Liver (tissue), 9 donors: ENCODE measurements around the gene MAFG. TPM values are rescaled to one million over a fixed set of nuclear protein-coding genes. Genes with fewer than 3 reads are reported as not detected.

Source experiments
- DNase-seq: peaks from one replicate; pipeline ENCODE4 v3.0.0-alpha.2; 2017; ENCODE audit warnings: low spot score
- H3K27ac ChIP-seq, 2 donors: one replicate each; pipeline ENCODE4 v1.7.0; 2013; ENCODE audit warnings: inconsistent platforms in 2 of 2, low read length in 2 of 2, control low read depth in 1 of 2, low read depth in 1 of 2, mild to moderate bottlenecking in 1 of 2
- H3K27me3 ChIP-seq, 4 donors: one replicate each; pipeline versions ENCODE4 v1.6.1 to v1.7.0; 2013; ENCODE audit warnings: low read length in 3 of 4, inconsistent platforms in 1 of 4, mild to moderate bottlenecking in 1 of 4, moderate library complexity in 1 of 4; ENCODE audit not compliant: control insufficient read depth in 4 of 4, insufficient read depth in 4 of 4
- H3K36me3 ChIP-seq, 4 donors: one replicate each; pipeline versions ENCODE4 v1.6.1 to v1.7.0; 2013; ENCODE audit warnings: low read length in 3 of 4, mild to moderate bottlenecking in 3 of 4, low read depth in 1 of 4, moderate library complexity in 1 of 4; ENCODE audit not compliant: control insufficient read depth in 4 of 4, insufficient read depth in 3 of 4
- H3K4me1 ChIP-seq, 4 donors: one replicate each; pipeline versions ENCODE4 v1.6.1 to v1.7.0; 2013; ENCODE audit warnings: low read length in 3 of 4, mild to moderate bottlenecking in 3 of 4, moderate library complexity in 1 of 4; ENCODE audit not compliant: control insufficient read depth in 4 of 4, insufficient read depth in 4 of 4
- H3K4me3 ChIP-seq, 3 donors: one replicate each; pipeline versions ENCODE4 v1.6.1 to v1.7.0; 2013; ENCODE audit warnings: low read length in 3 of 3, control low read depth in 1 of 3, low read depth in 1 of 3, mild to moderate bottlenecking in 1 of 3
- H3K9ac ChIP-seq, 2 donors: one replicate each; pipeline ENCODE4 v1.7.0; 2013; ENCODE audit warnings: low read length in 2 of 2, mild to moderate bottlenecking in 2 of 2, moderate library complexity in 2 of 2, control low read depth in 1 of 2, low read depth in 1 of 2
- H3K9me3 ChIP-seq, 4 donors: one replicate each; pipeline versions ENCODE4 v1.6.1 to v1.7.0; 2013; ENCODE audit warnings: low read length in 3 of 4; ENCODE audit not compliant: control insufficient read depth in 4 of 4
- ATF3 ChIP-seq: IDR thresholded peaks from 2 replicates; pipeline ENCODE4 v1.6.1; 2016; ENCODE audit warnings: antibody characterized with exemption
- EGR1 ChIP-seq, 2 donors: IDR thresholded peaks; 2 replicates each; pipeline ENCODE4 v1.6.1; 2016 to 2018; ENCODE audit warnings: antibody characterized with exemption in 2 of 2, low read depth in 2 of 2
- FOXA1 ChIP-seq: IDR thresholded peaks from 2 replicates; pipeline ENCODE4 v1.6.1; 2016; ENCODE audit warnings: antibody characterized with exemption
- FOXA2 ChIP-seq: IDR thresholded peaks from 2 replicates; pipeline ENCODE4 v1.6.1; 2016; ENCODE audit warnings: antibody characterized with exemption
- GABPA ChIP-seq, 2 donors: IDR thresholded peaks in 1 of 2; conservative IDR thresholded peaks in 1 of 2; 2 replicates each; pipeline ENCODE4 v1.6.1; 2016; ENCODE audit warnings: antibody characterized with exemption in 2 of 2, mild to moderate bottlenecking in 1 of 2, moderate library complexity in 1 of 2
- HNF4A ChIP-seq, 2 donors: conservative IDR thresholded peaks; 2 replicates each; pipeline ENCODE4 v1.6.1; 2016; ENCODE audit warnings: antibody characterized with exemption in 2 of 2, mild to moderate bottlenecking in 2 of 2
- HNF4G ChIP-seq: IDR thresholded peaks from 2 replicates; pipeline ENCODE4 v1.6.1; 2016; ENCODE audit warnings: antibody characterized with exemption
- JUND ChIP-seq, 2 donors: IDR thresholded peaks; 2 replicates each; pipeline ENCODE4 v1.6.1; 2016; ENCODE audit warnings: antibody characterized with exemption in 2 of 2
- MAX ChIP-seq: IDR thresholded peaks from 2 replicates; pipeline ENCODE4 v1.6.1; 2016; ENCODE audit warnings: antibody characterized with exemption
- NR2F2 ChIP-seq: IDR thresholded peaks from 2 replicates; pipeline ENCODE4 v1.6.1; 2016; ENCODE audit warnings: antibody characterized with exemption
- RAD21 ChIP-seq, 2 donors: IDR thresholded peaks; 2 replicates each; pipeline ENCODE4 v1.6.1; 2016; ENCODE audit warnings: antibody characterized with exemption in 2 of 2, mild to moderate bottlenecking in 2 of 2
- REST ChIP-seq: IDR thresholded peaks from 2 replicates; pipeline ENCODE4 v1.6.1; 2016; ENCODE audit warnings: antibody characterized with exemption, mild to moderate bottlenecking
- RXRA ChIP-seq, 2 donors: IDR thresholded peaks; 2 replicates each; pipeline ENCODE4 v1.6.1; 2017 to 2018; ENCODE audit warnings: antibody characterized with exemption in 2 of 2, mild to moderate bottlenecking in 1 of 2
- SP1 ChIP-seq: IDR thresholded peaks from 2 replicates; pipeline ENCODE4 v1.6.1; 2018; ENCODE audit warnings: antibody characterized with exemption, mild to moderate bottlenecking
- TAF1 ChIP-seq: conservative IDR thresholded peaks from 2 replicates; pipeline ENCODE4 v1.6.1; 2016; ENCODE audit warnings: antibody characterized with exemption, mild to moderate bottlenecking
- YY1 ChIP-seq: IDR thresholded peaks from 2 replicates; pipeline ENCODE4 v1.6.1; 2016; ENCODE audit warnings: antibody characterized with exemption, mild to moderate bottlenecking
- ZBTB33 ChIP-seq: IDR thresholded peaks from 2 replicates; pipeline ENCODE4 v1.6.1; 2016; ENCODE audit warnings: antibody characterized with exemption
- WGBS: extraction: QIAGEN DNeasy Blood & Tissue Kit; methylation state at CpG from one replicate; pipeline ENCODE4 v1.1.7; 2013; 5-methylcytosine and 5-hydroxymethylcytosine counted together
- polyA plus RNA-seq, 2 donors: library from polyadenylated mRNA; stranded (reverse) in 1 of 2; unstranded in 1 of 2; fragments of 200-250 nt in 1 of 2; fragments of >200 nt in 1 of 2; fragmentation: Nextera tagmentation in 1 of 2; extraction: Ambion mirVana in 1 of 2; gene quantifications; one replicate each; pipeline versions ENCODE4 v1.2.1 to v1.2.3, GENCODE V29; 2013 to 2015
- total RNA-seq, 2 donors: library from RNA; depleted of rRNA; stranded (reverse); fragments of >200 nt; gene quantifications; one replicate each; pipeline ENCODE4 v1.2.3, GENCODE V29; 2014
- TF ChIP-seq, protein P1 (sequence below): fragments of 150-350 bp; IDR thresholded peaks from 2 replicates; pipeline ENCODE4 v1.5.1; 2017; ENCODE audit warnings: improper control_type of control experiment, low read depth, low read length; ENCODE audit not compliant: missing input control
- donor health status: healthy.
- donor health status: healthy.
- donor health status: healthy.
- donor health status: healthy.
- donor health status: healthy.

MAFG gene
- total and polyA plus RNA-seq, 4 donors, result 3.0 to 17.0 (median 8.9) TPM

DNA sequence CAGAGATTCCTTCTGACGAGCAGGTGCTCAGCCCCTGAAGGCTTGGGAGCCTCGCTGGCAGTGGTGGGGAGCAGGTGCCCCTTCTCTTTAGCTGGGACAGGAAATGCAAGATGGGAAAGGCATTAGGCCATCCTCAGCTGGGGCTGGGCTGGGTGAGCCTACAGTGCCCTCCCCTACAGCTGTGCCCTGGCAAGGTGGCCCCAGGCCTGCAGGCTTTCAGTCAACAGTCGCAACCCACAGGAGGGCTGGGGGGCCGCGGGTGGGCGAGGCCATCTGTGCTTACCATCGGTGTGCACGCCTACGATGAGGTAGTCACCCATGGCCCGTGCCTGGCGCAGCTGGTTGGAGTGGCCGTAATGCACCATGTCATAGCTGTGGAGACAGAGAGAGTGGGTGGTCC, 18.3 kb downstream of the MAFG start:
- no peak for DNase-seq
- Histone ChIP-seq H3K9ac (no peak overlapping the region), H3K4me1 (peaks cover 8 to 41% (median 16%) of the 10 kb centered on the region in 4 donors), H3K36me3 (peaks cover 9 to 52% (median 29%) of the 10 kb centered on the region in 4 donors), H3K4me3 (no peak overlapping the region), H3K27ac (no peak overlapping the region), H3K9me3 (no peaks in the 10 kb centered on the region), H3K27me3 (no peaks in the 10 kb centered on the region)
- TF ChIP-seq JUND (IDR thresholded peaks at IDR 0.05), result no peak
- no peak for TF ChIP-seq SP1
- no peak for TF ChIP-seq GABPA (IDR thresholded peaks at IDR 0.05 in 1 of 2, conservative IDR thresholded peaks at IDR 0.05 in 1 of 2)
- TF ChIP-seq FOXA2, result no peak
- no peak for TF ChIP-seq HNF4G
- TF ChIP-seq FOXA1, result no peak
- no peak for TF ChIP-seq MAX
- no peak for TF ChIP-seq ZBTB33
- no peak for TF ChIP-seq REST
- TF ChIP-seq NR2F2, result no peak
- no peak for TF ChIP-seq RXRA (IDR thresholded peaks at IDR 0.05)
- no peak for TF ChIP-seq TAF1
- no peak for TF ChIP-seq HNF4A (conservative IDR thresholded peaks at IDR 0.05)
- TF ChIP-seq YY1, result no peak
- no peak for TF ChIP-seq RAD21 (IDR thresholded peaks at IDR 0.05)
- TF ChIP-seq, protein P1, sequence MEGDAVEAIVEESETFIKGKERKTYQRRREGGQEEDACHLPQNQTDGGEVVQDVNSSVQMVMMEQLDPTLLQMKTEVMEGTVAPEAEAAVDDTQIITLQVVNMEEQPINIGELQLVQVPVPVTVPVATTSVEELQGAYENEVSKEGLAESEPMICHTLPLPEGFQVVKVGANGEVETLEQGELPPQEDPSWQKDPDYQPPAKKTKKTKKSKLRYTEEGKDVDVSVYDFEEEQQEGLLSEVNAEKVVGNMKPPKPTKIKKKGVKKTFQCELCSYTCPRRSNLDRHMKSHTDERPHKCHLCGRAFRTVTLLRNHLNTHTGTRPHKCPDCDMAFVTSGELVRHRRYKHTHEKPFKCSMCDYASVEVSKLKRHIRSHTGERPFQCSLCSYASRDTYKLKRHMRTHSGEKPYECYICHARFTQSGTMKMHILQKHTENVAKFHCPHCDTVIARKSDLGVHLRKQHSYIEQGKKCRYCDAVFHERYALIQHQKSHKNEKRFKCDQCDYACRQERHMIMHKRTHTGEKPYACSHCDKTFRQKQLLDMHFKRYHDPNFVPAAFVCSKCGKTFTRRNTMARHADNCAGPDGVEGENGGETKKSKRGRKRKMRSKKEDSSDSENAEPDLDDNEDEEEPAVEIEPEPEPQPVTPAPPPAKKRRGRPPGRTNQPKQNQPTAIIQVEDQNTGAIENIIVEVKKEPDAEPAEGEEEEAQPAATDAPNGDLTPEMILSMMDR, result no peak
- TF ChIP-seq EGR1 (IDR thresholded peaks at IDR 0.05; ENCODE audit: low read depth in 2 of 2), result no peak
- no peak for TF ChIP-seq ATF3
- 95% methylated on average over 12 of the region's 12 CpGs for WGBS
